Uterus (tissue), 4 donors: ENCODE data around the gene MAPK11. TPM values are rescaled to one million over a fixed set of nuclear protein-coding genes. Genes with fewer than 3 reads are reported as not detected.

Experiments used
- DNase-seq, 2 donors: peaks; one replicate each; pipeline ENCODE4 v3.0.0-alpha.2; 2019 to 2020
- H3K27ac ChIP-seq, 2 donors: fragments of 200-600 bp; sonication (generic); 1 replicate in 1 of 2; 2 replicates in 1 of 2; pipeline ENCODE4 v1.5.1; 2016 to 2018
- H3K27me3 ChIP-seq, 2 donors: fragments of 200-600 bp; sonication (generic); one replicate each; pipeline ENCODE4 v1.5.1; 2018 to 2019; ENCODE audit warnings: control low read depth in 1 of 2
- H3K36me3 ChIP-seq, 2 donors: fragments of 200-600 bp; sonication (generic); one replicate each; pipeline ENCODE4 v1.5.1; 2019; ENCODE audit warnings: control low read depth in 1 of 2
- H3K4me1 ChIP-seq, 2 donors: fragments of 200-600 bp; sonication (generic); one replicate each; pipeline ENCODE4 v1.5.1; 2018 to 2019; ENCODE audit warnings: control low read depth in 1 of 2
- H3K4me3 ChIP-seq, 2 donors: fragments of 200-600 bp; sonication (generic); 1 replicate in 1 of 2; 2 replicates in 1 of 2; pipeline ENCODE4 v1.5.1; 2018 to 2019; ENCODE audit warnings: mild to moderate bottlenecking in 1 of 2
- H3K9me3 ChIP-seq, 2 donors: fragments of 200-600 bp; sonication (generic); one replicate each; pipeline ENCODE4 v1.5.1; 2019; ENCODE audit warnings: control low read depth in 1 of 2
- POLR2A ChIP-seq, 2 donors: fragments of 450-650 bp; IDR thresholded peaks; one replicate each; pipeline ENCODE4 v1.6.1; 2016; ENCODE audit warnings: antibody characterized with exemption in 2 of 2, mild to moderate bottlenecking in 1 of 2, moderate library complexity in 1 of 2
- intact Hi-C: fragments of 100-400 bp; cut with DNase I; formaldehyde crosslinking; loops from one replicate; pipeline ENCODE4 v1.15.1; 2023; ENCODE audit warnings: low total_unique reads
- total RNA-seq, 4 donors: library from RNA; depleted of rRNA in 3 of 4; stranded (reverse); fragments of >200 nt in 3 of 4; gene quantifications; one replicate each; pipeline versions ENCODE4 v1.1.0 to v1.2.4, GENCODE V29; 2014 to 2023
- TF ChIP-seq, protein P1 (sequence below), 4 experiments: fragments of 200-600 bp in 2 of 4; fragments of 450-650 bp in 2 of 4; sonication (generic) in 2 of 4; IDR thresholded peaks; one replicate each; pipeline ENCODE4 v1.5.1; 2016 to 2019; ENCODE audit warnings: antibody characterized with exemption in 4 of 4, mild to moderate bottlenecking in 2 of 4, moderate library complexity in 1 of 4
- donor health status: DM: yes; HTN: yes; CAD: no.

The MAPK11 gene
- total RNA-seq, 4 donors from 2014 or later, result 7.9 to 39.5 (median 22.4) TPM

DNA sequence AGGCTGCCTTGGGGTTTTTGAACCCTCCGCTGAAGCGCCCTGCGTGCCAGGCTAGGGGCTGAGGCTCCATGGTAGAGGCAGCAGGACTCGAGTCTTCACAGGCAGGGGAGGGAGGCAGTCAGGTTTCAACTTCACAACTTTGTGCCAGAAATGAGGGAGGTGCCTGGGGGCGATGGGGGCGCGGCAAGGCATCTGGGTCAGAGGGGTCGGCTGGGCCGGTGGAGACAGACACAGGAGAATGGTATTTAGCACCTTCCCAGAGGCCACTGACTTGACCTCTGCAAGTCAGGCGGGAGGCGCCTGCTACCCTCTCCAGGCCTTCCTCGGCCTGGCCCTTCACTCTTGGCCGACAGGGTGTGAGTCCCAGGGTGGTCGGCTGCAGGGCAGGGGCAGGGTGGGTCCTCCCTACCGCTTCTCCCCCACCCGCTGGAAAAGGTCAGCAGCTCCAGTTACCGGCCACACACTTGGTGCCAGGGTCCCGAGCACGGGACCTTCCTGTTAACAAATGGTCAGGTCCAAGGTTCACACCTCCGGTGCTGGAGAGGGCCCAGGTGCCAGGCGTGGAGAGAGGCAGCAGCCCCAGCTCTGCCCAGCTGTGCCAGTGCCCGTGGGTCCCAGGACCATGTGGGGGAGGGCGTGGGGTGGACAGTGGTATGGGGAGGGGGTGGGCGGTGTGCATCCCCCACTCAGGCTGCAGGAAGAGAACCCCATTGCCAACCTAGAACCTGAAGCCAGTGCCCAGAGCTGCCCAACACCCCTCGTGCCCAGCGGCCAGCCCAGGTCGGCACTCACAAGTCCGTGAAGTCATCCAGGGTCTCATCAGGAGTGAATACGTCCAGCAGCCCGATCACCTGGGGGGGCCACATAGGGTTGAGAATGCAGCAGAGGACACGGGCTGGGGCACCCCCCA lies 12.5 kb downstream of the MAPK11 start:
- TF ChIP-seq, protein P1, sequence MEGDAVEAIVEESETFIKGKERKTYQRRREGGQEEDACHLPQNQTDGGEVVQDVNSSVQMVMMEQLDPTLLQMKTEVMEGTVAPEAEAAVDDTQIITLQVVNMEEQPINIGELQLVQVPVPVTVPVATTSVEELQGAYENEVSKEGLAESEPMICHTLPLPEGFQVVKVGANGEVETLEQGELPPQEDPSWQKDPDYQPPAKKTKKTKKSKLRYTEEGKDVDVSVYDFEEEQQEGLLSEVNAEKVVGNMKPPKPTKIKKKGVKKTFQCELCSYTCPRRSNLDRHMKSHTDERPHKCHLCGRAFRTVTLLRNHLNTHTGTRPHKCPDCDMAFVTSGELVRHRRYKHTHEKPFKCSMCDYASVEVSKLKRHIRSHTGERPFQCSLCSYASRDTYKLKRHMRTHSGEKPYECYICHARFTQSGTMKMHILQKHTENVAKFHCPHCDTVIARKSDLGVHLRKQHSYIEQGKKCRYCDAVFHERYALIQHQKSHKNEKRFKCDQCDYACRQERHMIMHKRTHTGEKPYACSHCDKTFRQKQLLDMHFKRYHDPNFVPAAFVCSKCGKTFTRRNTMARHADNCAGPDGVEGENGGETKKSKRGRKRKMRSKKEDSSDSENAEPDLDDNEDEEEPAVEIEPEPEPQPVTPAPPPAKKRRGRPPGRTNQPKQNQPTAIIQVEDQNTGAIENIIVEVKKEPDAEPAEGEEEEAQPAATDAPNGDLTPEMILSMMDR (IDR thresholded peaks at IDR 0.05), result no peak
- TF ChIP-seq POLR2A (IDR thresholded peaks at IDR 0.05), result no peak
- H3K4me3 ChIP-seq, result no peak overlapping the region
- no peaks in the 10 kb centered on the region for H3K27me3 ChIP-seq
- H3K9me3 ChIP-seq, result no peaks in the 10 kb centered on the region
- intact Hi-C loops, result no loop called here
- H3K27ac ChIP-seq, result no peak overlapping the region
- peaks cover 0 to 19% of the 10 kb centered on the region in 2 donors for H3K4me1 ChIP-seq
- H3K36me3 ChIP-seq, result no peaks in the 10 kb centered on the region
- no peak for DNase-seq

DNA sequence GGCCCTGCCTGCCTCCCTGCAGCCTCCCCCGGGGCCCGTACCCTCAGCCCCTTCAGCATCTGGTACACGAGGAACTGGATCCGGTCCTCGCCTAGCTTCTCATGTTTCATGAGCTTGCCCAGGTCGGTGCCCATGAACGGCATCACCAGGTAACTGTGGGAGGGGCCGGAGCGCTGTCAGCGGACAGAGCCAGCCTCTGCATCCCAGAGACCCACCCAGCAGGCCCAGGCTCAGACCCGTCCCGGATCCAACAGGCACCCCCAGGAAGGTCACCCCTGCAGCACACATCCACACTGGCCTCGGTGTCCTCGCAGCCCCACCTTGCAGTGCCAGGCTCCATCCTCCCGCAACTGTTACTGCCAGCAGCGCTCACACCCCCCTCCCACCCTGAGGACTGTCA lies 13.1 kb downstream of the MAPK11 start:
- peaks cover 0 to 17% of the 10 kb centered on the region in 2 donors for H3K4me1 ChIP-seq
- DNase-seq, result no peak
- intact Hi-C loops, result no loop called here
- no peak overlapping the region for H3K4me3 ChIP-seq
- H3K9me3 ChIP-seq, result no peaks in the 10 kb centered on the region
- no peaks in the 10 kb centered on the region for H3K27me3 ChIP-seq
- H3K36me3 ChIP-seq, result no peaks in the 10 kb centered on the region
- H3K27ac ChIP-seq, result no peak overlapping the region
- TF ChIP-seq, protein P1 (IDR thresholded peaks at IDR 0.05), result no peak
- TF ChIP-seq POLR2A (IDR thresholded peaks at IDR 0.05), result no peak

DNA sequence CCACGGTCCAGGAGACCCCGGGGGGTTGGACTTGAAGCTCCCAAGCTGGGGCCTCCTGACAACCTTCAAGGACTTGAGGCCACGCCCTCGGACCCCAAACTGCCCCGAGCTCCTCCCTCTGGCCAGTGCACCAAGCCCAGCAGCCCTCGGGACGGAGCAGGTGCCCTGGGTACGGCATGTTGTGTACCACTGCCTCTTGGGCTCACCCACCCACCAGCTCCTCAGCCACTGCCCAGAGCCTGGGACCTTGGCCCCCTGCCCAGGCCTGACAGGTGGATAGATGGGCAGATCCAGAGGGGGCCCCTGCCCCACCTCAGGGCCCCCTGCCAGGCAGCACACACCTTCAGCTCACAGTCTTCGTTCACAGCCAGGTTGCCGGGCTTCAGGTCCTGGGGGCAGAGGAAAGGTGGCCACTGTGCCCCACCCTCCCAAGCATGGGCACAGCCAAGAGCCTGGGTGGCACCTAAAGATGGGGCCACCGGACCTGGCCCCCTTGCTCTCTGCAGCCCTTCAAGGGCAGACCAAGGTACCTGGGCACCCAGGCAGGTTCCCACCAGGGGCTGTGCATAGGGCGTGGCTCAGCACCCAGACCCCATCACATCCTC lies 13.8 kb downstream of the MAPK11 start:
- peaks cover 0 to 14% of the 10 kb centered on the region in 2 donors for H3K4me1 ChIP-seq
- no peak overlapping the region for H3K27ac ChIP-seq
- H3K27me3 ChIP-seq, result no peaks in the 10 kb centered on the region
- H3K4me3 ChIP-seq, result no peak overlapping the region
- H3K9me3 ChIP-seq, result no peaks in the 10 kb centered on the region
- intact Hi-C loops, result no loop called here
- TF ChIP-seq, protein P1 (IDR thresholded peaks at IDR 0.05), result no peak
- no peak for TF ChIP-seq POLR2A (IDR thresholded peaks at IDR 0.05)
- H3K36me3 ChIP-seq, result no peaks in the 10 kb centered on the region
- DNase-seq, result no peak

DNA sequence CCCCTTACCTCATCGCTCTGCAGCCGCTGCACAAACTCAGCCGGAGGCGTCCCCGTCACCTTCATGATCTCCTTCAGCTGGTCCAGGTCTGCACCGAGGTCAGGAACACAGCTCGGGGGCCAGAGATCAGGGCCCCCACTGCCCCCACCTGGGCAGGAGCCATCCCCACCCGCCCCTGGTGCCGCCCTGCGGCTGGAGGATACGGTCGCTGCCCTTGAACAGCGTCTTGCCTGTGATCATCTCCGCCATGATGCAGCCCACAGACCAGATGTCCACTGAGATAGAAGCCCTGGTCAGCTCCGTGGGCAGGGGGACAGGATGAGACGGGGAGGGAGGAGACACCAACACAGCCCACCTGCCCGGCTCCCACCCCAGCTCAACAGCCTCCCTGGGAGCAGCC lies 14.6 kb downstream of the MAPK11 start:
- Histone ChIP-seq H3K4me3 (no peak overlapping the region), H3K27ac (no peak overlapping the region), H3K4me1 (peaks cover 0 to 13% of the 10 kb centered on the region in 2 donors), H3K9me3 (no peaks in the 10 kb centered on the region), H3K27me3 (no peaks in the 10 kb centered on the region), H3K36me3 (no peaks in the 10 kb centered on the region)
- TF ChIP-seq, protein P1 (IDR thresholded peaks at IDR 0.05), result no peak
- no peak for TF ChIP-seq POLR2A (IDR thresholded peaks at IDR 0.05)
- intact Hi-C loops, result no loop called here
- no peak for DNase-seq

DNA sequence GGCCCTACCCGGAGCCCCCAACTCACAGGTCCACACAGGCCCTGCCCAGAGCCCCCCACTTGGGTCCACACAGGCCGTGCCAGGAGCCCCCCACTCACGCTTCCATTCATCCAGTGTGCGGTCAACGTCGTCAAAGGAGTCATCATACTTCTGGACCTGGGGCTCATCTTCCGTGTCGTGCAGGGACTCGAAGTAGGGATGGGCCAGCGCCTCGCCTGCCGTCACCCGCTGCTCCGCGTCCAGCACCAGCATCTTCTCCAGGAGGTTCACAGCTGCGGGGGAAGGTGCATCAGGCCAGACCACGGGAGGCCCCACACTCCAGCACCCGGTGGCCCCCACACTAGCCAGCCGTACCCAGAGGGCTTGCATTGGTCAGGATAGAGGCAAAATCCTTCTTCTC lies 15.1 kb downstream of the MAPK11 start:
- TF ChIP-seq, protein P1 (IDR thresholded peaks at IDR 0.05), result no peak
- no peak for TF ChIP-seq POLR2A (IDR thresholded peaks at IDR 0.05)
- intact Hi-C loops, result no loop called here
- no peaks in the 10 kb centered on the region for H3K36me3 ChIP-seq

More for the DNA sequence above, 15.1 kb downstream of the MAPK11 start:
- no peak for DNase-seq
- H3K27me3 ChIP-seq, result no peaks in the 10 kb centered on the region
- H3K27ac ChIP-seq, result no peak overlapping the region
- peaks cover 4 to 13% of the 10 kb centered on the region in 2 donors for H3K4me1 ChIP-seq
- H3K4me3 ChIP-seq, result no peak overlapping the region
- no peaks in the 10 kb centered on the region for H3K9me3 ChIP-seq
